Activated CD8-positive, alpha-beta memory T cell treated with anti-CD3 and anti-CD28 coated beads for 48 hours (primary cell): ENCODE measurements around the gene DGKQ.

Source experiments
- DNase-seq, 3 experiments: peaks; one replicate each; pipeline ENCODE4 v3.0.0-alpha.2; 2020; ENCODE audit warnings: low read depth in 2 of 3, low spot score in 2 of 3

Gene DGKQ

GRCh38 chr4:995311-996026, 22.1 kb upstream of the DGKQ start:
- no peak for DNase-seq

- no peak for DNase-seq
These were observed 20.0 kb upstream of the DGKQ start, which contains the start of gene SLC26A1 for GRCh38 chr4:993111-994029. Gene SLC26A1 (minus strand): TSS chr4:993404. CDS start chr4:991703, 1,701 bp downstream.

GRCh38 chr4:992297-993110, 19.1 kb upstream of the DGKQ start:
- DNase-seq = no peak

GRCh38 chr4:991451-992296, 18.3 kb upstream of the DGKQ start:
- no peak for DNase-seq

- DNase-seq = no peak
These were observed 17.5 kb upstream of the DGKQ start for GRCh38 chr4:990746-991367.

GRCh38 chr4:989722-990471, 16.5 kb upstream of the DGKQ start:
- no peak for DNase-seq

GRCh38 chr4:988726-989721, 15.7 kb upstream of the DGKQ start:
- no peak for DNase-seq

- no peak for DNase-seq
These were observed 14.5 kb upstream of the DGKQ start for GRCh38 chr4:987624-988513.

GRCh38 chr4:986879-987623, 13.7 kb upstream of the DGKQ start, which contains the start of gene IDUA:
Gene IDUA (plus strand): TSS chr4:987044. CDS start chr4:987085, 41 bp downstream.
- DNase-seq = peak; percentile 67 to 74 (median 67)

GRCh38 chr4:986428-986878, 13.1 kb upstream of the DGKQ start:
- no peak for DNase-seq

GRCh38 chr4:985123-985830, 11.9 kb upstream of the DGKQ start:
- peak in 2 of 3 experiments; percentile 45 to 50 for DNase-seq

GRCh38 chr4:984336-985054, 11.1 kb upstream of the DGKQ start:
- DNase-seq = no peak

- DNase-seq = no peak
These were observed 9.4 kb upstream of the DGKQ start for GRCh38 chr4:982814-983213.

GRCh38 chr4:982291-982690, 8.9 kb upstream of the DGKQ start:
- DNase-seq = no peak
